Common myeloid progenitor, CD34-positive (primary cell): ENCODE data around the gene NDN.

ENCODE experiments used
- CTCF ChIA-PET: fragments of 350-600 bp; sonication (Branson Sonifier 250); formaldehyde crosslinking; loops from one replicate; lab custom pipeline; 2021; ENCODE audit warnings: antibody characterized with exemption; lab: Charles Lee
- POLR2A ChIA-PET: fragments of 350-600 bp; sonication (Branson Sonifier 250); formaldehyde crosslinking; loops from one replicate; lab custom pipeline; 2021; ENCODE audit warnings: antibody characterized with exemption; lab: Charles Lee
- DNase-seq, 3 donors: peaks; one replicate each; pipeline versions ENCODE4 v3.0.0 to v3.0.0-alpha.2; 2013
- H3K27ac ChIP-seq, 2 experiments: 1 replicate in 1 of 2; 2 replicates in 1 of 2; pipeline ENCODE4 v1.7.0; 2013; ENCODE audit warnings: inconsistent platforms in 2 of 2, low read length in 2 of 2, mild to moderate bottlenecking in 2 of 2, low read depth in 1 of 2, moderate library complexity in 1 of 2; ENCODE audit not compliant: severe bottlenecking in 2 of 2, insufficient read depth in 1 of 2, poor library complexity in 1 of 2
- H3K27me3 ChIP-seq, 5 experiments: replicated peaks in 2 of 5; 1 replicate in 3 of 5; 2 replicates in 2 of 5; pipeline versions ENCODE4 v1.6.1 to v1.7.0; 2013; ENCODE audit warnings: low read length in 4 of 5, mild to moderate bottlenecking in 2 of 5, moderate library complexity in 2 of 5, inconsistent platforms in 1 of 5; ENCODE audit not compliant: insufficient read depth in 5 of 5, control insufficient read depth in 4 of 5
- H3K36me3 ChIP-seq, 4 experiments: 1 replicate in 2 of 4; 2 replicates in 2 of 4; pipeline versions ENCODE4 v1.6.1 to v1.7.0; 2013; ENCODE audit warnings: low read length in 3 of 4, control low read depth in 1 of 4, mild to moderate bottlenecking in 1 of 4; ENCODE audit not compliant: control insufficient read depth in 4 of 4, insufficient read depth in 4 of 4
- H3K4me1 ChIP-seq, 4 experiments: 1 replicate in 3 of 4; 2 replicates in 1 of 4; pipeline versions ENCODE4 v1.6.1 to v1.7.1; 2013; ENCODE audit warnings: low read length in 3 of 4, mild to moderate bottlenecking in 3 of 4, control low read depth in 1 of 4, inconsistent platforms in 1 of 4, moderate library complexity in 1 of 4; ENCODE audit not compliant: control insufficient read depth in 4 of 4, insufficient read depth in 4 of 4; ENCODE audit errors: control extremely low read depth in 1 of 4
- H3K4me3 ChIP-seq, 7 experiments: 1 replicate in 4 of 7; 2 replicates in 3 of 7; pipeline versions ENCODE4 v1.5.1 to v1.7.0; 2013; ENCODE audit warnings: mild to moderate bottlenecking in 7 of 7, low read length in 6 of 7, moderate library complexity in 6 of 7, inconsistent platforms in 2 of 7, low read depth in 2 of 7, control low read depth in 1 of 7; ENCODE audit not compliant: insufficient read depth in 4 of 7, control insufficient read depth in 1 of 7; ENCODE audit errors: extremely low read depth in 1 of 7
- H3K9me3 ChIP-seq, 5 experiments: 1 replicate in 4 of 5; 2 replicates in 1 of 5; pipeline versions ENCODE4 v1.6.1 to v1.7.1; 2013; ENCODE audit warnings: low read length in 4 of 5, mild to moderate bottlenecking in 2 of 5, inconsistent platforms in 1 of 5, low read depth in 1 of 5, moderate library complexity in 1 of 5; ENCODE audit not compliant: control insufficient read depth in 4 of 5, insufficient read depth in 2 of 5; ENCODE audit errors: control extremely low read depth in 1 of 5
- WGBS: methylation state at CpG from one replicate; pipeline ENCODE4 v1.1.5; 2013; ENCODE audit not compliant: insufficient coverage; 5-methylcytosine and 5-hydroxymethylcytosine counted together

NDN gene

DNA sequence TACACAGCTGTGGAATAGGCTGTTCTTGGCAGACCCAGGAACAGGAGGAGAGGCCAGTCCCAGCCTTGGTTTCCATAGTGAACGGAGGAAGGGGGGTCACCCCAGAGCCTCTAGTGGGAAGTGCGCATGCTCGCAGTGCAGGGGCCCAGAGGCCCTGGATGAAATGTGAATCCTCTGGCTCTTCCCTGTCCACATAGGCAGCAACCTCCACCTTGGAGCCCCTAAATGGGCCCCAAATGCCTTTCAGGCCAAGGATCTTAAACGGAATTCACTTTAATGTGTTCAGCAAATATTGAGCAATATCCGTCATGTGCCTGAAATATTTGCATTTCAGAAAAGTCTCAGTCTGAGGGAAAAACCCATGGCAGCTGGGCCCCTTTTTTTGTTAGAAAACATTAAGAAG is 3.3 kb upstream of the NDN start:
- Histone ChIP-seq H3K4me1 (no peaks in the 10 kb centered on the region), H3K27ac (no peak overlapping the region), H3K36me3 (no peaks in the 10 kb centered on the region), H3K27me3 (peaks cover 0 to 3% (median 0%) of the 10 kb centered on the region in 5 experiments), H3K9me3 (peaks cover 0 to 5% (median 0%) of the 10 kb centered on the region in 5 experiments), H3K4me3 (no peak overlapping the region)
- CTCF ChIA-PET, result no interaction called here
- WGBS, result 86% methylated on average over 5 of the region's 5 CpGs
- POLR2A ChIA-PET, result interaction anchor here (0.6 kb wide), 1 partner anchor 23 kb away, joined by 4 read pairs; no protein-coding TSS in a partner anchor
- no peak for DNase-seq

DNA sequence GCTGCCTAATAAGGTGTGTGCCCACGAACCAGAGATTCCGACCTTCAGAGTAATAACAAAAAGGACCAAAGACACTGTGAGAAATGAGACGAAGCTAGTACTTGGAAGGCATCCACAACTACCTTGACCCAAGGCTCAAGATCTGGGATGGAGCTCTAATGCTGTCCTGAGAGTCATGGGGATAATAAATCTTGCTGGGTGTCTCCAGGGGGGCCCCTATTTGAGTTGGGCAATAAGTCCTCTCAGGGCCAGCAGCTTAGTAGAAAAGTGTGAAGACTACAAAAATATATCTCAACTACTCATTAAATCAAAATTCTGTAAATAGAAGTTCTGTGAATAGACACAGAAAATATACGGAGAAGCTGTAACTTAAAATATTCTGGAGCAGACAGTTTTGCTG is 2.9 kb upstream of the NDN start:
- 93% methylated on average over 3 of the region's 4 CpGs for WGBS
- CTCF ChIA-PET, result no interaction called here
- no peak overlapping the region for H3K27ac ChIP-seq
- POLR2A ChIA-PET, result interaction anchor here (0.6 kb wide), 1 partner anchor 23 kb away, joined by 4 read pairs; no protein-coding TSS in a partner anchor
- H3K9me3 ChIP-seq, result peaks cover 0 to 5% (median 0%) of the 10 kb centered on the region in 5 experiments
- H3K36me3 ChIP-seq, result no peaks in the 10 kb centered on the region
- no peaks in the 10 kb centered on the region for H3K4me1 ChIP-seq
- no peak for DNase-seq
- peaks cover 0 to 3% (median 0%) of the 10 kb centered on the region in 5 experiments for H3K27me3 ChIP-seq
- H3K4me3 ChIP-seq, result no peak overlapping the region

GRCh38 chr15:23686466-23687142 is 501 bp downstream of the NDN start:
- peak in 2 of 3 donors; percentile 0 to 1 for DNase-seq
- H3K4me3 ChIP-seq, result peak overlapping the region; percentile 34 to 76 (median 54)
- no peaks in the 10 kb centered on the region for H3K36me3 ChIP-seq
- WGBS, result 44% methylated on average over 56 of the region's 57 CpGs
- ChIA-PET POLR2A (no interaction called here), CTCF (no interaction called here)
- no peaks in the 10 kb centered on the region for H3K4me1 ChIP-seq
- H3K9me3 ChIP-seq, result peaks cover 0 to 3% (median 0%) of the 10 kb centered on the region in 5 experiments
- peaks cover 0 to 3% (median 0%) of the 10 kb centered on the region in 5 experiments for H3K27me3 ChIP-seq
- H3K27ac ChIP-seq, result no peak overlapping the region

GRCh38 chr15:23671481-23671880 is 15.6 kb downstream of the NDN start:
- Histone ChIP-seq H3K9me3 (no peaks in the 10 kb centered on the region), H3K27ac (no peak overlapping the region), H3K27me3 (no peaks in the 10 kb centered on the region), H3K4me1 (no peaks in the 10 kb centered on the region), H3K36me3 (no peaks in the 10 kb centered on the region), H3K4me3 (no peak overlapping the region)
- CTCF ChIA-PET, result no interaction called here
- WGBS, result 64% methylated on average over 2 of the region's 3 CpGs
- POLR2A ChIA-PET, result no interaction called here
- DNase-seq, result no peak

GRCh38 chr15:23670970-23671369 is 16.1 kb downstream of the NDN start:
- H3K9me3 ChIP-seq, result no peaks in the 10 kb centered on the region
- H3K4me3 ChIP-seq, result no peak overlapping the region
- H3K27me3 ChIP-seq, result no peaks in the 10 kb centered on the region
- no peaks in the 10 kb centered on the region for H3K36me3 ChIP-seq
- DNase-seq, result no peak
- ChIA-PET CTCF (no interaction called here), POLR2A (no interaction called here)
- H3K4me1 ChIP-seq, result no peaks in the 10 kb centered on the region
- whole genome bisulfite sequencing, result no CpG with 5 or more reads among the region's 1 CpG
- H3K27ac ChIP-seq, result no peak overlapping the region

DNA sequence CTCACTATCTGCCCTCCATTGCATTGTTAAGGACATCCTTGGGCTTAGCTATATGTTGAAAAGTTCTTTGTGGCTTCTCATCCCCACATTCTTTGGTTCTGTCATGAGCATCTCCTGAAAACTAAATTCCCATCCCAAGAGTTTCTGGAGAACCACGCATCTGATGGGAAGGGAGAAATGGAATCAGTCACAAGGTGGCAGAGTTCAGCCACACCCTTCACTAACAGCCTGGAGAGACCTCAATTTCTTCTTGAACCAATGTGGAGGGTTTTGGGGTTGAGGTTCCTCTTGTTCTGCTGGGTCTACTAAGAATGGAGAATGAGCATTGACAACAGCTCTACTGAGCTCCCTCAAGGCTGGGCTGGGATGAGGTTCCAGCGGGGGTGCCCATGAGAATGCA is 23.9 kb downstream of the NDN start:
- H3K27me3 ChIP-seq, result peaks cover 0 to 9% (median 0%) of the 10 kb centered on the region in 5 experiments
- no peak for DNase-seq
- H3K27ac ChIP-seq, result no peak overlapping the region
- H3K36me3 ChIP-seq, result no peaks in the 10 kb centered on the region
- H3K9me3 ChIP-seq, result no peaks in the 10 kb centered on the region
- ChIA-PET POLR2A (no interaction called here), CTCF (no interaction called here)
- WGBS, result 100% methylated on average over 1 of the region's 2 CpGs
- H3K4me1 ChIP-seq, result no peaks in the 10 kb centered on the region
- no peak overlapping the region for H3K4me3 ChIP-seq

- POLR2A ChIA-PET, result no interaction called here
- WGBS, result 29% methylated on average over 5 of the region's 6 CpGs
Observed at GRCh38 chr15:23648920-23649515, 38.1 kb downstream of the NDN start.

More at GRCh38 chr15:23648920-23649515, 38.1 kb downstream of the NDN start:
- no peak overlapping the region for H3K4me3 ChIP-seq
- peaks cover 0 to 34% (median 4%) of the 10 kb centered on the region in 5 experiments for H3K27me3 ChIP-seq
- H3K36me3 ChIP-seq, result no peaks in the 10 kb centered on the region
- CTCF ChIA-PET, result interaction anchor here (0.7 to 1.3 kb wide), 6 partner anchors 8 to 1852 kb away, joined by 3 to 4 read pairs (median 3); no protein-coding TSS in a partner anchor
- peak; percentile 26 to 57 (median 50) for DNase-seq
- H3K27ac ChIP-seq, result no peak overlapping the region
- H3K4me1 ChIP-seq, result peaks cover 0 to 6% (median 0%) of the 10 kb centered on the region in 4 experiments
- H3K9me3 ChIP-seq, result no peaks in the 10 kb centered on the region
